Right atrium auricular region (tissue), 2 donors: ENCODE results near the gene RAB11FIP4. TPM values are rescaled to one million over a fixed set of nuclear protein-coding genes. Genes with fewer than 3 reads are reported as not detected.

Source experiments
- DNase-seq: peaks from one replicate; pipeline ENCODE4 v3.0.0-alpha.2; 2019; ENCODE audit warnings: low spot score
- H3K27ac ChIP-seq, 2 donors: fragments of 200-600 bp; sonication (generic); 1 replicate in 1 of 2; 2 replicates in 1 of 2; pipeline ENCODE4 v1.5.1; 2016 to 2019
- H3K27me3 ChIP-seq, 2 donors: fragments of 200-600 bp; sonication (generic); one replicate each; pipeline versions ENCODE4 v1.5.1 to v1.6.0; 2017 to 2019
- H3K36me3 ChIP-seq: fragments of 200-600 bp; sonication (generic); one replicate; pipeline ENCODE4 v1.5.1; 2016
- H3K4me1 ChIP-seq, 2 donors: fragments of 200-600 bp; sonication (generic); one replicate each; pipeline versions ENCODE4 v1.5.1 to v1.6.0; 2017 to 2019
- H3K4me3 ChIP-seq, 2 donors: fragments of 200-600 bp; sonication (generic); 1 replicate in 1 of 2; 2 replicates in 1 of 2; pipeline ENCODE4 v1.5.1; 2017 to 2019; ENCODE audit warnings: mild to moderate bottlenecking in 1 of 2, moderate library complexity in 1 of 2
- H3K9me3 ChIP-seq, 2 donors: fragments of 200-600 bp; sonication (generic); one replicate each; pipeline ENCODE4 v1.5.1; 2019
- CTCF ChIP-seq, 2 donors: fragments of 200-600 bp; sonication (generic); IDR thresholded peaks; one replicate each; pipeline ENCODE4 v1.5.1; 2019; ENCODE audit warnings: antibody characterized with exemption in 2 of 2
- total RNA-seq, 2 donors: library from RNA; depleted of rRNA; stranded (reverse); fragments of >200 nt; gene quantifications; one replicate each; pipeline ENCODE4 v1.1.0, GENCODE V29; 2016

Gene RAB11FIP4
- total RNA-seq, 2 donors from 2014 or later: 4.4 to 7.2 TPM

DNA sequence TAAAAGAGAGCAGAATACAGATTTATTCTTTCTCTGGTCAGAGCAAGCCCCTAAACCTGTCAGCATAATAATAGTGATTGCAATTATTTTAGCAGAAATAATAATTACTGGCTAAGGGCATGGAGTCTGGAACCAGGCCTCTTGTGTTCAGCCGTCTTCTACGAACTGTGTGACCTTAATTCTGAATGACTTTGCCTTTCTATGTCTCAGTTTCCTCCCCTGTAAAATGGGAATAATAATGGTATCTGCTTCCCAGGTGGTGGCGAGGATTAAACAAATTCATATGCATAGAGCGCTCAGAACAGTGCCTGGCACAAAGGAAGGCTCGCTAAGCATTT, 33.4 kb downstream of the RAB11FIP4 start:
- DNase-seq: no peak
- peaks cover 0 to 10% of the 10 kb centered on the region in 2 donors for H3K9me3 ChIP-seq
- H3K27ac ChIP-seq: peak overlapping the region in 1 of 2 donors; percentile 51
- no peak overlapping the region for H3K4me3 ChIP-seq
- H3K36me3 ChIP-seq: no peaks in the 10 kb centered on the region
- H3K4me1 ChIP-seq: peaks cover 0 to 13% of the 10 kb centered on the region in 2 donors
- no peaks in the 10 kb centered on the region for H3K27me3 ChIP-seq
- no peak for TF ChIP-seq CTCF (IDR thresholded peaks at IDR 0.05)

GRCh38 chr17:31425282-31426040, 34.0 kb downstream of the RAB11FIP4 start:
- Histone ChIP-seq H3K4me3 (no peak overlapping the region), H3K36me3 (no peaks in the 10 kb centered on the region), H3K27me3 (no peaks in the 10 kb centered on the region), H3K4me1 (peaks cover 0 to 13% of the 10 kb centered on the region in 2 donors), H3K9me3 (peaks cover 0 to 10% of the 10 kb centered on the region in 2 donors), H3K27ac (peak overlapping the region in 1 of 2 donors; percentile 51)
- DNase-seq: no peak
- TF ChIP-seq CTCF (IDR thresholded peaks at IDR 0.05): no peak

- peaks cover 0 to 1% of the 10 kb centered on the region in 2 donors for H3K9me3 ChIP-seq
- TF ChIP-seq CTCF (IDR thresholded peaks at IDR 0.05): no peak
- H3K36me3 ChIP-seq: no peaks in the 10 kb centered on the region
- no peak overlapping the region for H3K27ac ChIP-seq
- DNase-seq: no peak
- H3K27me3 ChIP-seq: no peaks in the 10 kb centered on the region
- H3K4me1 ChIP-seq: peaks cover 0 to 13% of the 10 kb centered on the region in 2 donors
- no peak overlapping the region for H3K4me3 ChIP-seq
These were observed 36.2 kb downstream of the RAB11FIP4 start for GRCh38 chr17:31427684-31428083.

GRCh38 chr17:31428111-31428510, 36.6 kb downstream of the RAB11FIP4 start:
- Histone ChIP-seq H3K9me3 (no peaks in the 10 kb centered on the region), H3K27me3 (no peaks in the 10 kb centered on the region), H3K27ac (no peak overlapping the region), H3K4me1 (peaks cover 0 to 13% of the 10 kb centered on the region in 2 donors), H3K36me3 (no peaks in the 10 kb centered on the region), H3K4me3 (no peak overlapping the region)
- TF ChIP-seq CTCF (IDR thresholded peaks at IDR 0.05): no peak
- DNase-seq: no peak

GRCh38 chr17:31428512-31428911, 37.0 kb downstream of the RAB11FIP4 start:
- no peaks in the 10 kb centered on the region for H3K9me3 ChIP-seq
- no peak overlapping the region for H3K27ac ChIP-seq
- DNase-seq: no peak
- no peak for TF ChIP-seq CTCF (IDR thresholded peaks at IDR 0.05)
- H3K4me3 ChIP-seq: no peak overlapping the region
- H3K27me3 ChIP-seq: no peaks in the 10 kb centered on the region
- no peaks in the 10 kb centered on the region for H3K36me3 ChIP-seq
- H3K4me1 ChIP-seq: peaks cover 0 to 13% of the 10 kb centered on the region in 2 donors
